Stimulated activated naive CD8-positive, alpha-beta T cell treated with anti-CD3 and anti-CD28 coated beads, Interleukin-15, amount 100 ng/mL, for 72 hours (primary cell): ENCODE measurements around the gene SLC22A7.
A peak's percentile ranks its signal among the peaks of the same experiment; 100 is the strongest.

ENCODE experiments used
- ATAC-seq: fragments of 150-1000 bp; cut with Tn5 transposase; 2 replicates; pipeline ENCODE4 v1.10.0; 2021; ENCODE audit warnings: mild to moderate bottlenecking, moderate library complexity
- DNase-seq, 2 donors: peaks; one replicate each; pipeline ENCODE4 v3.0.0; 2021 to 2022
- H3K27ac Mint-ChIP-seq, 2 donors: one replicate each; pipeline ENCODE4 v1.8.0; 2022; ENCODE audit warnings: mild to moderate bottlenecking in 2 of 2, mixed read lengths in 2 of 2, moderate library complexity in 2 of 2
- H3K27me3 Mint-ChIP-seq: one replicate; pipeline ENCODE4 v1.8.0; 2022; ENCODE audit warnings: mixed read lengths
- H3K4me1 Mint-ChIP-seq: one replicate; pipeline ENCODE4 v1.8.0; 2022; ENCODE audit warnings: mild to moderate bottlenecking, mixed read lengths
- H3K4me3 Mint-ChIP-seq, 2 donors: one replicate each; pipeline ENCODE4 v1.8.0; 2022; ENCODE audit warnings: mild to moderate bottlenecking in 2 of 2, mixed read lengths in 2 of 2, moderate library complexity in 1 of 2
- H3K9me3 Mint-ChIP-seq, 2 donors: one replicate each; pipeline ENCODE4 v1.8.0; 2022; ENCODE audit warnings: mixed read lengths in 2 of 2

SLC22A7 gene

DNA sequence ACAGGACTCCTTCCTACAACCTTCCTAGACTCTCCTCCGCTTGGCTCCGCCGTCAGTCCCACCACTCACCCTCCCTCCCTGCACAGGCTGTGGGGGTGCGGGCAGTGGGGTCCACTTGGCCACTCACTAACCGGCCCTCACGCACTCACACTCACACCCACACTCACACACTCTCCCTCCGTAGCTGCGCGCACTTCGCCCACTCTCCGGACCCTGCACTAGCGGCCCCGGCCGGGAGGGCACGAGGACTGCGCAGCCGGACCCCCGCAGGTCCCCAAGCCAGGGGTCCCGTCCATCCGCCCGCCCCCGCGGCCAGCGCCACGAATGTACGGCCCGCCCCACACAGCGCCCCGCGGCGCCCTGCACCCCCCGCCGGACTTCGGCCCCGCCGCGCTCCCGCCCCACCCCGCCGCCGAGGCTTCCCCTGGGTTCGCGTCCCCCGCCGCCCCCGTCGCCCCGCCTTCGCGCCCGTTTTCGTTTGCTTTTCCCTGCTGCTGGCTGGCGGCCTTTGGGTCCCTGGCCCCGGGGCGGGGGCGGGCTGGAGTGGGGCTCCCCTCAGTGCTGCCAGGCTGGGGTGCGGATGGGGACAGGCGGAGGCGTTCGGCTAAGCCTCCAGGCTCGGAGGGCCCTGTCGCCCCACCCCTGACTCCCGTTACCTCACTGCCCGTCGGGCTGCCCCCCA is 23.0 kb upstream of the SLC22A7 start:
- peak; percentile 43 for ATAC-seq
- Mint-ChIP-seq H3K4me1 (peaks cover 50% of the 10 kb centered on the region), H3K4me3 (peak overlapping the region; percentile 71 to 81), H3K27ac (peak overlapping the region; percentile 48 to 87), H3K9me3 (no peaks in the 10 kb centered on the region), H3K27me3 (peaks cover 80% of the 10 kb centered on the region)
- peak in 1 of 2 donors; percentile 38 for DNase-seq

DNA sequence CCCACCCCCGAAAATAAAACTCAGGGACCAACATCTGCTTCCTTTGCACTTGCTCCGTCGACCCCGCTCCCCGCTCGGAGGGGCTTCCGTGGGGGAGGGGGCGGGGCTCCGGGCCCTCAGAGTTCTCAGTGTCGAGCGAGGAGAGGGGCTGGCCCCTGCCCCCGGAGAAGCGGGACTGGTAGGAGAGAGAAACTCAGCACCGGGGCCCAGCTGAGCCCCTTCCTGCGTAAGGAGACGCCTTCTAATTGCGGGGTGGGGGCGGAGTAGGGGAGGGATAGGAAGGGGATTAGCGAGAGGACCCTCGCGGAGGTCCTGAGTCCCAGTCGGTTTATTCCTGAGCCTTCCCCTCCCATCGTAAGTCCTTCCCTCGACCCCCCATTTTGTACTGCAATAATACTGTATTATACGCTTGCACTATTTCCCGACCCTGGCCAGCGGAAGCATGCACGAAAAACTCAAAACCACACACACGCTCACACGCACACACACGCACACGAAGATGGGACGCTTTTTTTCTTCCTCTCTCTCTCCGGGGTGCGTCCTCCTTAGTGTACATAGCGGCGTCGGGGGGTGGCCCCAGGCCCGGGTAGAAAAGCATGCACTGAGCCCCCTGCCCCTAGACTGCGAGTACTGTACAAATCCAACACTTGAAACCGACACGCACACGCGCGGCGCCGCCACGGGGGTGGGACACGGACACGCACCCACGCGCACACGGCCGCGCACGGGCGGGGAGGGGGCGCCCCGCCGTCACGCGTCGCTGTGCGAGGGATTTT is 22.1 kb upstream of the SLC22A7 start:
- H3K27me3 Mint-ChIP-seq, result peaks cover 80% of the 10 kb centered on the region
- no peaks in the 10 kb centered on the region for H3K9me3 Mint-ChIP-seq
- peak; percentile 68 for ATAC-seq
- H3K4me3 Mint-ChIP-seq, result peak overlapping the region; percentile 56 to 81
- DNase-seq, result peak in 1 of 2 donors; percentile 42
- peak overlapping the region; percentile 36 to 75 for H3K27ac Mint-ChIP-seq
- H3K4me1 Mint-ChIP-seq, result peaks cover 46% of the 10 kb centered on the region

DNA sequence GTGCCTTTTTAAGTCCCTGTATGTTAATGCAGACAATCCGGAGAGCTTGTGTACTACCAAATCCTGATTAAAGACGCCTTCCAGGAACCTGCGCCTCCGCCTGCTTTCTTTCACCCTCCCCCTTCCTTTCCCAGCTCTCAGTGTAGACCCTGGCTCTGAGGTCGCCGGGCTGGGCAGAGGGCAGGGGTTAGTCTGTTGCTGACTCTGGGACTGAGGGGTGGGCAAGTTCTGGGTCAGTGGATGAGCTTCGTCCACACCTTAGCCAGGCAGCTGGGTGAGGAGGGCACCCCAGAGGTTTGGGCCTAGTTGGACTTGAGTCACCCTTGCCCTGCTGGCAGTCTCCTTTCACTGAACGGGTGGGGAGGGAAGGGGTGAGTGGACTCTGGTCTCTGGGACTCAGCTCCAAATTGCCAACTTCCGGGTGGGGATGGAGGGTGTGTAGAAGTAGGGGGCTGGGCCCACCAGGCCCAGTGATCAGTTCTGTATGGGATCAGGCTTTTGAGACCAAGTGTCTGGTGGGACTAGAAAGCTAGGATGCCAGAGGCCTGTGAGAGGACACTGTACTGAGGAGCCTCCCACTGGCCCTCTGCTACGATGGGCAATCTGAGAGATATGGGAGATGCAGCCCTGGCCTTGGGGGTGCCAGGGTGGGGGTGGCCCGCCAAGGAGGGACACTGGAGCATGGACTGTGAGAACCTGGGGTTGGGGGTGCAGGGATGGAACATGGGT is 21.3 kb upstream of the SLC22A7 start:
- ATAC-seq (no peak), DNase-seq (no peak)
- no peaks in the 10 kb centered on the region for H3K9me3 Mint-ChIP-seq
- H3K4me1 Mint-ChIP-seq, result peaks cover 48% of the 10 kb centered on the region
- peak overlapping the region in 1 of 2 donors; percentile 65 for H3K27ac Mint-ChIP-seq
- H3K4me3 Mint-ChIP-seq, result peak overlapping the region; percentile 40 to 56
- H3K27me3 Mint-ChIP-seq, result peaks cover 80% of the 10 kb centered on the region

DNA sequence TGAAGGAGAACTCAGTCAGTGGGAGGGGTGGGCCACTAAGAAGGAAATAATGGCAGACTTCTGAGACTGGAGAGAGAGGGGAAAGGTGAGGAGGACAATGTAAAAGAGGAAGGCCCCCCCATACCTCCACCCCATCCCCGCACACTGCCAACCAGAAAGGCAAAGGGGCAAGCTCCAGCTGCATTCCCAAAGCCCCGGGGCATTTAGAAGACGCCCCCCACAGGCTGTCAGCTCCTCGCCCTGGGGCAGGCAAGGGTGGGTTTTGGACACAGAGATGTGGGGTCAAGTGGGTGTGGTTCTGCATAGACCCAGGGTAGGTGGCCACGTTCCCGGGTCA is 20.8 kb upstream of the SLC22A7 start:
- no peak for ATAC-seq
- H3K27ac Mint-ChIP-seq, result peak overlapping the region in 1 of 2 donors; percentile 65
- H3K9me3 Mint-ChIP-seq, result no peaks in the 10 kb centered on the region
- H3K4me3 Mint-ChIP-seq, result no peak overlapping the region
- H3K4me1 Mint-ChIP-seq, result peaks cover 53% of the 10 kb centered on the region
- H3K27me3 Mint-ChIP-seq, result peaks cover 80% of the 10 kb centered on the region
- DNase-seq, result no peak

DNA sequence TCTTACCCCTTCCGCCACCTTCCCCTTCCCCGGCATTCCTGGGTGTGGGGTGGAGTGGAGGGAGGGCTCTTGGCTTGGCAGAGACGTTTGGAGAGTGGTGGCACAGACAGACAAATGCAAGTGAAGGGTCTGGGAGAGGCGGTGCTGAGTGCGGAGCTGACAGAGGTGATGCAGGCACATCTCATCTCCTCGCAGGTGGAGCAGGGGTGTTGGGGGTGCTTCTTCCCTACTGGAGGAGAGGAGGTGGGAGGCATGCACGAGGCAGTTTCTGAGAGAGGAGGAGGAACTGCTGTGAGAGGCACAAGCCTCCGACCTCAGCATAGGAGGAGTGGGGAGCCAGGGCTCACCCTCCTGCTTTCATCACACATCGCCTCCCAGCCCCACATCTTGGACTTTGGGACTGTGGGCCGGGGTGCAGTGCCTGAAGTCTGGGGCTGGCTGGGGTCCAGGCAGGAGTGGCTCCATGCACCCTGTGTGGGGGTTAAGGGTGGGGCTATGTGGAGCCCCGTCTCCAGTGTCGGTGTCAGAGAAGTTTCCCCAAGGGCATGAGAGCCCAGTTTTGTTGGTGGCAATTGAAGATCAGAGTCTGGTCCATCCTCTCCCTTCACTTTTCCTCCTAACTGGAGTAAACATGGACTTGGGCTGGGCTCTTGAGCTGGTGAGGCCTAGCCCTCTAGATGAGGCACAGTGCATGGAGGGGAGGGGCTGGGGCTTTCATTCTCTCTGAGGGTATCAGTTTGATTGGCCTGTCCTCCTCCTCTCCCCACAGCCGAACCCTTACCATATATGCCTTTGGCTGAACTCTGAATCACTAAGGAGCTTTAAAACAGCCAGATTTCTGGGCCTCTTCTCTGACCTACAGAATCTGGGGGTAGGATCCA is 20.2 kb upstream of the SLC22A7 start:
- ATAC-seq (no peak), DNase-seq (no peak)
- H3K27me3 Mint-ChIP-seq, result peaks cover 84% of the 10 kb centered on the region
- H3K9me3 Mint-ChIP-seq, result no peaks in the 10 kb centered on the region
- no peak overlapping the region for H3K27ac Mint-ChIP-seq
- H3K4me1 Mint-ChIP-seq, result peaks cover 53% of the 10 kb centered on the region
- no peak overlapping the region for H3K4me3 Mint-ChIP-seq

DNA sequence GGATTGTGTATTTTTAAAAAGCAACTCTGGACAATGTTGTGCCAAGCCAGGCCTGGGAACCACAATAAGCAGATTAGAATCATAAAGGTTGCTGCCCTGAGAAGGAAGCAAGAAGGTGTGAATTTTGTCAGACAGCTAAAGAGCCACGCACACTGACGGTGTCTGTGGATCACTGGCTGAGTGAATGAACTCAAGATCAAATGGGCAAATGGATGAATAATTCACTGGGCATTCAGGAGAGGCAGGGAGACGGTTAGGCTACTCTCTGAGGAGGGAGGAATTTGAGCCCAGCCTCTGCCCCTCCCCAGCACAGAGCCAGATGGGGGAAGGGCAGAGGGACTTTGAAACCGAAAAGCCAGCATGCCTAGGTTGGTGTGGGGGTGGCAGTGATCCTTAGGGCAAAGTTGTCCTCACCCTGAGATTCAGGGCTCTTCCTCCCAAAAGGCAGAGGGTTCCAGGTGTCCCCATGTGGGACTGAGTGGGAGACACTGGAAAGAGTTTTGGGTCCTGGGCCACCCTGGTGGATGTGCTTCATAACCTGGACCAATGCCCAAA is 19.5 kb upstream of the SLC22A7 start:
- H3K4me3 Mint-ChIP-seq, result no peak overlapping the region
- peaks cover 53% of the 10 kb centered on the region for H3K4me1 Mint-ChIP-seq
- DNase-seq (no peak), ATAC-seq (no peak)
- H3K27ac Mint-ChIP-seq, result no peak overlapping the region
- H3K9me3 Mint-ChIP-seq, result no peaks in the 10 kb centered on the region
- peaks cover 81% of the 10 kb centered on the region for H3K27me3 Mint-ChIP-seq

DNA sequence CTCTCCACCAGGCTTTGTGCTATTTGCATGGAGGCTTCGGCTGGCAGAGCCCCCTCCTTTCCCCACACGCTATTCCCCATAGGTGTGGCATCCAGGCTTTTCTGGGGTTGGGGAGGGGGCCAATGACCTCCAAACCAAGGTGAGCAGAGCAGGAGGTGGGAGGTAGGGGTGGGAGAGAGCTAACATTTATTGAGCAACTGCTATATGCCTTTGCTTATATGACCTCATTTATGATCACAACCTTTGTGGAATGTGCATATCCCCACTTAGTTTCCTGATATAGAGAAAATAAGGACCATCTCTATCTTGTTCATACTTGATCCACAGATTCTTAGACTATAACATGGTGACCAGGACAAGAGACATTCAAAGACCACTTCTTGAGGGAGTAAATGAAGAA is 17.8 kb upstream of the SLC22A7 start:
- ATAC-seq (no peak), DNase-seq (no peak)
- Mint-ChIP-seq H3K4me1 (peaks cover 40% of the 10 kb centered on the region), H3K4me3 (no peak overlapping the region), H3K27me3 (peaks cover 74% of the 10 kb centered on the region), H3K9me3 (no peaks in the 10 kb centered on the region), H3K27ac (no peak overlapping the region)

DNA sequence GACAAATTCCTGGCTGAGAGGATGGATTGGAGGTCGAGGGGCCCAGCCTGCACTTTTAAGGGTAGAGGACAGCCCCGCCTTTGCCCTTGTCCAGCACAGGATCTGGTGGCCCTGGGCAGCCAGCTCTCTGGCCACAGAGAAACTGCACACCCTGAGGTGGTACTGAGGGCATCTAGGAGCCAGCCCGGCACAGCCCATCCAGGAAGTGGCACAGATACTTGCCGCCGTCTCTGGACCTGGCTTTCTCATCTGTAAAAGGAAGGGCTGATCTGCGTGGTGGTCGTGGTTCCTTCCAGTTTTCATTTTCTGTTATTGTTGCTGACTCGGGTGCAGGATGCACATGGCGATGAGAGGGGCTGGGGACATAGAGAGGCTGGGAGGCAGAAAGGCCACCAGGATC is 16.0 kb upstream of the SLC22A7 start:
- Mint-ChIP-seq H3K27me3 (peaks cover 77% of the 10 kb centered on the region), H3K27ac (peak overlapping the region in 1 of 2 donors; percentile 43), H3K4me1 (peaks cover 21% of the 10 kb centered on the region), H3K9me3 (no peaks in the 10 kb centered on the region), H3K4me3 (no peak overlapping the region)
- ATAC-seq (no peak), DNase-seq (no peak)

DNA sequence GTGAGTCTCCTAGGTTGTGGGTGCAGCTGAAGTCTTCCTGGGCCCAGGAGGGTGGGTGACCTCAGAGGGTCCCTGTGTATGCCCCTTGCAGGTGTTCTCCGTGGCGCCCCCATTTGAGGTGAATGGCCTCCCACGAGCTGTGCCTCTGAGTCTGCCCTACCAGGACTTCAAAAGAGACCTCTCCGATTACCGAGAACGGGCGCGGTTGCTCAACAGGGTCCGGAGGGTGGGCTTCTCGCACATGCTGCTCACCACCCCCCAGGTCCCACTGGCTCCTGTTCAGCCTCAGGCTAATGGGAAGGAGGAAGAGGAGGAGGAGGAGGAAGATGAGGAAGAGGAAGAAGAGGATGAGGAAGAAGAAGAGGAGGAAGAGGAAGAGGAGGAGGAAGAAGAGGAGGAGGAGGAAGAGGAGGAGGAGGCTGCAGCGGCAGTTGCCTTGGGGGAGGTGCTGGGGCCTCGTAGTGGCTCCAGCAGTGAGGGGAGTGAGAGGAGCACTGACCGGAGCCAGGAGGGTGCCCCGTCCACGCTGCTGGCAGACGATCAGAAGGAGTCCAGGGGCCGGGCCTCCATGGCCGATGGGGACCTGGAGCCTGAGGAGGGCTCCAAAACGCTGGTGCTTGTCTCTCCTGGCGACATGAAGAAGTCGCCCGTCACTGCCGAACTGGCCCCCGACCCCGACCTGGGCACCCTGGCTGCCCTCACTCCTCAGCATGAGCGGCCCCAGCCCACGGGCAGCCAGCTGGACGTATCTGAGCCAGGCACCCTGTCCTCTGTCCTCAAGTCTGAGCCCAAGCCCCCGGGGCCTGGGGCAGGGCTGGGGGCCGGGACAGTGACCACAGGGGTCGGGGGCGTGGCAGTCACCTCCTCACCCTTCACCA is 15.2 kb upstream of the SLC22A7 start:
- Mint-ChIP-seq H3K27me3 (peaks cover 77% of the 10 kb centered on the region), H3K4me1 (peaks cover 15% of the 10 kb centered on the region), H3K9me3 (no peaks in the 10 kb centered on the region), H3K27ac (no peak overlapping the region), H3K4me3 (no peak overlapping the region)
- ATAC-seq (no peak), DNase-seq (no peak)

DNA sequence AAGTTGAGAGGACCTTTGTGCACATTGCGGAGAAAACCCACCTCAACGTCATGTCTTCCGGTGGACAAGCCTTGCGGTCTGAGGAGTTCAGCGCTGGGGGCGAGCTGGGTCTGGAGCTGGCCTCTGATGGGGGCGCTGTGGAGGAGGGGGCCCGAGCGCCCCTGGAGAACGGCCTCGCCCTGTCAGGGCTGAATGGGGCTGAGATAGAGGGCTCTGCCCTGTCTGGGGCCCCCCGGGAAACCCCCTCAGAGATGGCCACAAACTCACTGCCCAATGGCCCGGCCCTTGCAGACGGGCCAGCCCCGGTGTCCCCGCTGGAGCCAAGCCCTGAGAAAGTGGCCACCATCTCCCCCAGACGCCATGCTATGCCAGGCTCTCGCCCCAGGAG is 14.6 kb upstream of the SLC22A7 start:
- DNase-seq (no peak), ATAC-seq (no peak)
- H3K4me3 Mint-ChIP-seq, result no peak overlapping the region
- H3K9me3 Mint-ChIP-seq, result no peaks in the 10 kb centered on the region
- H3K27me3 Mint-ChIP-seq, result peaks cover 77% of the 10 kb centered on the region
- peaks cover 8% of the 10 kb centered on the region for H3K4me1 Mint-ChIP-seq
- no peak overlapping the region for H3K27ac Mint-ChIP-seq

DNA sequence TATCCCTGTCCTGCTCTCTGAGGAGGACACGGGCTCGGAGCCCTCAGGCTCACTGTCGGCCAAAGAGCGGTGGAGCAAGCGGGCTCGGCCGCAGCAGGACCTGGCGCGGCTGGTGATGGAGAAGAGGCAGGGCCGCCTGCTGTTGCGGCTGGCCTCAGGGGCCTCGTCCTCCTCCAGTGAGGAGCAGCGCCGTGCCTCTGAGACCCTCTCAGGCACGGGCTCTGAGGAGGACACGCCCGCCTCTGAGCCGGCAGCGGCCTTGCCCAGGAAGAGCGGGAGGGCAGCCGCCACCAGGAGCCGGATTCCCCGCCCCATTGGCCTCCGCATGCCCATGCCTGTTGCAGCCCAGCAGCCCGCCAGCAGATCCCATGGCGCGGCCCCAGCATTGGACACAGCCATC is 14.2 kb upstream of the SLC22A7 start:
- Mint-ChIP-seq H3K27ac (no peak overlapping the region), H3K4me3 (no peak overlapping the region), H3K9me3 (no peaks in the 10 kb centered on the region), H3K27me3 (peaks cover 73% of the 10 kb centered on the region), H3K4me1 (peaks cover 8% of the 10 kb centered on the region)
- no peak for DNase-seq
- ATAC-seq, result no peak

DNA sequence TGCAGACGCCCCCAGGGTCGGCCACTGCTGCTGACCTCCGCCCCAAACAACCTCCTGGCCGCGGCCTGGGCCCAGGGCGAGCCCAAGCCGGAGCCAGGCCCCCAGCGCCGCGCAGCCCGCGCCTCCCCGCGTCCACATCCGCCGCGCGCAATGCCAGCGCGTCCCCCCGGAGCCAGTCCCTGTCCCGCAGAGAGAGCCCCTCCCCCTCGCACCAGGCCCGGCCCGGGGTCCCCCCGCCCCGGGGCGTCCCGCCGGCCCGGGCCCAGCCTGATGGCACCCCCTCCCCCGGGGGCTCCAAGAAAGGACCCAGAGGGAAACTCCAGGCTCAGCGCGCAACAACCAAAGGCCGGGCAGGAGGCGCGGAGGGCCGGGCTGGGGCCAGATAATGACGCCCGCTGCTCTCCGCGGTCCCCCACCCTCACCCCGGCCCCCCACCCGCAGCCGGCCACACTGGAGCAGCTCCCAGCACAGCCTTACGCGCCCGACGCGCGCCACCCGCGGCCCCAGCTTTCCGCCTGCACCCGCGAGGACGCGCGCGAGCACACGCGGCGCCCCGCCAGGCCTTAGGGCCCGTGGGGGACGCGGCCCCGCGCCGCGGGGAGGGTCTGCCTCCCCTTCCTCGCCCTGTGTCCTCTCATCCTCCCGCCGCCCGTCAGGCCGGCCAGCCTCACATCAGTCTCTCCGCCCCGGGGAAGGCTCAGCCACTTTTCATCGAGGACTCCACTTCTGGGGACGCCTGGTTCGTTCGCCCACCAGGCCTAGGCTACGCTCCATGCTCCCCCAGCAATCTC is 12.9 kb upstream of the SLC22A7 start:
- Mint-ChIP-seq H3K27me3 (peaks cover 72% of the 10 kb centered on the region), H3K9me3 (no peaks in the 10 kb centered on the region), H3K4me3 (no peak overlapping the region), H3K4me1 (peaks cover 8% of the 10 kb centered on the region), H3K27ac (no peak overlapping the region)
- peak; percentile 40 for ATAC-seq
- DNase-seq, result no peak

DNA sequence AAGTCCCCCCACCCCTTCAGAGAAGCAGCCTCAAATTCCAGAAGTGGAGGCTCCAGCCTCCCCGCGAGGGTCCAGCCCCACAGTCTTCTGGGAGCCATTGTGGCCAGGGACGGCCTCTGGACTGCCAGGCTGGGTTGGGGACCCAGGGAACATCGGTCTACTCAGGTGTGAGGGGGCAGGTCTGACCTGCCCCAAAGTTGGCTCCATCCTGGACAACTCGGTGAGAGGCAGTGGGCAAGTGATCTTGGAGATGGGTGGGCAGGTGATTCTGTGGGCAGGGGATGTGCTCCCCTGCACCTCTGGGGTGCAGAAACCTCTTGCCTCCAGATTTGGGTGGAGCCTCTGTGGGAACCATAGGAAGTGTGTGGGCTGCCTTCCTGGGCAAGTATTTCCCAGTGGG is 12.2 kb upstream of the SLC22A7 start:
- Mint-ChIP-seq H3K9me3 (no peaks in the 10 kb centered on the region), H3K4me3 (no peak overlapping the region), H3K27ac (no peak overlapping the region), H3K27me3 (peaks cover 66% of the 10 kb centered on the region), H3K4me1 (peaks cover 8% of the 10 kb centered on the region)
- DNase-seq (no peak), ATAC-seq (no peak)
